SK-N-SH treated with all-trans-retinoic acid at 6 μM for 48 hours (cell line): ENCODE data around the gene PPME1.

Experiments
- BACH2 ChIP-seq: fragments of 250-450 bp; sonication (Bioruptor Pico); IDR thresholded peaks from 2 replicates; pipeline ENCODE4 v1.9.0; 2021; ENCODE audit warnings: mild to moderate bottlenecking, borderline replicate concordance
- ESRRG ChIP-seq: fragments of 250-450 bp; sonication (Bioruptor Pico); IDR thresholded peaks from 2 replicates; pipeline ENCODE4 v1.6.1; 2021; ENCODE audit warnings: mild to moderate bottlenecking
- ISL1 ChIP-seq: fragments of 250-450 bp; sonication (Bioruptor Pico); IDR thresholded peaks from 2 replicates; pipeline ENCODE4 v2.1.2; 2022; ENCODE audit warnings: mild to moderate bottlenecking, moderate library complexity
- RARB ChIP-seq: fragments of 250-450 bp; sonication (Bioruptor Pico); IDR thresholded peaks from 2 replicates; pipeline ENCODE4 v1.8.0; 2021; ENCODE audit warnings: mild to moderate bottlenecking, moderate library complexity
- SNAI2 ChIP-seq: fragments of 250-450 bp; sonication (Bioruptor Pico); IDR thresholded peaks from 2 replicates; pipeline ENCODE4 v1.5.0; 2020; ENCODE audit warnings: mild to moderate bottlenecking, moderate library complexity
- TOX ChIP-seq: fragments of 250-450 bp; sonication (Bioruptor Pico); IDR thresholded peaks from 2 replicates; pipeline ENCODE4 v1.8.0; 2021; ENCODE audit warnings: mild to moderate bottlenecking, moderate library complexity, borderline replicate concordance
- ZFP3 ChIP-seq: fragments of 250-450 bp; sonication (Bioruptor Pico); IDR thresholded peaks from 2 replicates; pipeline ENCODE4 v1.5.0; 2020; ENCODE audit warnings: mild to moderate bottlenecking, moderate library complexity
- ZNF70 ChIP-seq: fragments of 450-650 bp; formaldehyde crosslinking; IDR thresholded peaks from 2 replicates; pipeline ENCODE4 v1.5.0; 2020; ENCODE audit warnings: mild to moderate bottlenecking, moderate library complexity
- ZNF8 ChIP-seq: fragments of 450-650 bp; formaldehyde crosslinking; IDR thresholded peaks from 2 replicates; pipeline ENCODE4 v1.5.0; 2020; ENCODE audit warnings: mild to moderate bottlenecking, moderate library complexity
- TF ChIP-seq, protein P1 (sequence below): fragments of 250-450 bp; sonication (Bioruptor Pico); IDR thresholded peaks from 2 replicates; pipeline ENCODE4 v1.5.1; 2020; ENCODE audit warnings: low read depth, mild to moderate bottlenecking, moderate library complexity
- TF ChIP-seq, protein P2 (sequence below): fragments of 250-450 bp; sonication (Bioruptor Pico); IDR thresholded peaks from 2 replicates; pipeline ENCODE4 v1.8.0; 2020; ENCODE audit warnings: mild to moderate bottlenecking, moderate library complexity, borderline replicate concordance
- TF ChIP-seq, protein P3 (sequence below): fragments of 250-450 bp; sonication (Bioruptor Pico); IDR thresholded peaks from 2 replicates; pipeline ENCODE4 v1.5.1; 2021; ENCODE audit warnings: mild to moderate bottlenecking, moderate library complexity

DNA sequence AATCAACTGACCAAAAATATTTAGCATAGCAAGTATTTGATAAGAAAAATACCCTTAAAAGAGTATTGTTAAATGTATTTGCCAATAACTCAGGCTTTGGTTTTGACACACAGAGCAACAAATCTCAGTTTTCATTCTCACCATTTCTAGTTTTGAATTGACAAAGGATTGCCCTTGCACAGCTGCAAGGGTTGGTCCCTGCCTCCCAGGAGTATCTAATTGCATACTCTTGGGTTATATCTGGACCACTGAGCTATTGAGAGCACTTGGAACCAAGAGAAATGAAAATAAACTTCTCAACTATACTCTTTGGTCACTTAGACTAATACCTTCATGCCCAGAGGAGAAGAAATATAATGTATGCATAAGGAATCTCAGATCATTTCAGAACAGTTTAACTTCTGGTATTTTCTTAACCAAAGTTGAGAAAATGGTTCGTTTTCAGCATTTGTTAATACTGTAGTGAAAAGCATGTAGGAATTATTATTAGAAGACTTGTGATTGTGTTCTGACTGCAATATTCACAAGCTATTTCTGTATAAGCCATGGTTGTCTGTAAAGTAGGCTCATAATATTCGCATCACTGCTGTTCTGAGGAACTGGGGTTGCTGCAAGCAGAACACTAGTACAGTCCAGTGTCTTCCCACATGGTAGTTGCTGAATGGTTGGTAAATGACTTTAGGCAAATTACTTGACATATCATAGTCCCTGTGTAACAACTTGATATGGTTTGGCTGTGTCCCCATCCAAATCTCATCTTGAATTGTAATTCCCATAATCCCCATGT lies 8.2 kb upstream of the PPME1 start:
- TF ChIP-seq TOX (CRISPR knock-in tag) = no peak
- TF ChIP-seq RARB (CRISPR knock-in tag) = no peak
- TF ChIP-seq, protein P1, sequence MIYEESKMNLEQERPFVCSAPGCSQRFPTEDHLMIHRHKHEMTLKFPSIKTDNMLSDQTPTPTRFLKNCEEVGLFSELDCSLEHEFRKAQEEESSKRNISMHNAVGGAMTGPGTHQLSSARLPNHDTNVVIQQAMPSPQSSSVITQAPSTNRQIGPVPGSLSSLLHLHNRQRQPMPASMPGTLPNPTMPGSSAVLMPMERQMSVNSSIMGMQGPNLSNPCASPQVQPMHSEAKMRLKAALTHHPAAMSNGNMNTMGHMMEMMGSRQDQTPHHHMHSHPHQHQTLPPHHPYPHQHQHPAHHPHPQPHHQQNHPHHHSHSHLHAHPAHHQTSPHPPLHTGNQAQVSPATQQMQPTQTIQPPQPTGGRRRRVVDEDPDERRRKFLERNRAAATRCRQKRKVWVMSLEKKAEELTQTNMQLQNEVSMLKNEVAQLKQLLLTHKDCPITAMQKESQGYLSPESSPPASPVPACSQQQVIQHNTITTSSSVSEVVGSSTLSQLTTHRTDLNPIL = no peak
- TF ChIP-seq, protein P2, sequence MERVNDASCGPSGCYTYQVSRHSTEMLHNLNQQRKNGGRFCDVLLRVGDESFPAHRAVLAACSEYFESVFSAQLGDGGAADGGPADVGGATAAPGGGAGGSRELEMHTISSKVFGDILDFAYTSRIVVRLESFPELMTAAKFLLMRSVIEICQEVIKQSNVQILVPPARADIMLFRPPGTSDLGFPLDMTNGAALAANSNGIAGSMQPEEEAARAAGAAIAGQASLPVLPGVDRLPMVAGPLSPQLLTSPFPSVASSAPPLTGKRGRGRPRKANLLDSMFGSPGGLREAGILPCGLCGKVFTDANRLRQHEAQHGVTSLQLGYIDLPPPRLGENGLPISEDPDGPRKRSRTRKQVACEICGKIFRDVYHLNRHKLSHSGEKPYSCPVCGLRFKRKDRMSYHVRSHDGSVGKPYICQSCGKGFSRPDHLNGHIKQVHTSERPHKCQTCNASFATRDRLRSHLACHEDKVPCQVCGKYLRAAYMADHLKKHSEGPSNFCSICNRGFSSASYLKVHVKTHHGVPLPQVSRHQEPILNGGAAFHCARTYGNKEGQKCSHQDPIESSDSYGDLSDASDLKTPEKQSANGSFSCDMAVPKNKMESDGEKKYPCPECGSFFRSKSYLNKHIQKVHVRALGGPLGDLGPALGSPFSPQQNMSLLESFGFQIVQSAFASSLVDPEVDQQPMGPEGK (CRISPR knock-in tag) = no peak
- TF ChIP-seq BACH2 (CRISPR knock-in tag) = no peak
- no peak for TF ChIP-seq ZNF70 (CRISPR knock-in tag)
- TF ChIP-seq ZNF8 (CRISPR knock-in tag) = no peak
- TF ChIP-seq, protein P3, sequence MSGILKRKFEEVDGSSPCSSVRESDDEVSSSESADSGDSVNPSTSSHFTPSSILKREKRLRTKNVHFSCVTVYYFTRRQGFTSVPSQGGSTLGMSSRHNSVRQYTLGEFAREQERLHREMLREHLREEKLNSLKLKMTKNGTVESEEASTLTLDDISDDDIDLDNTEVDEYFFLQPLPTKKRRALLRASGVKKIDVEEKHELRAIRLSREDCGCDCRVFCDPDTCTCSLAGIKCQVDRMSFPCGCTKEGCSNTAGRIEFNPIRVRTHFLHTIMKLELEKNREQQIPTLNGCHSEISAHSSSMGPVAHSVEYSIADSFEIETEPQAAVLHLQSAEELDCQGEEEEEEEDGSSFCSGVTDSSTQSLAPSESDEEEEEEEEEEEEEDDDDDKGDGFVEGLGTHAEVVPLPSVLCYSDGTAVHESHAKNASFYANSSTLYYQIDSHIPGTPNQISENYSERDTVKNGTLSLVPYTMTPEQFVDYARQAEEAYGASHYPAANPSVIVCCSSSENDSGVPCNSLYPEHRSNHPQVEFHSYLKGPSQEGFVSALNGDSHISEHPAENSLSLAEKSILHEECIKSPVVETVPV (CRISPR knock-in tag) = no peak
- TF ChIP-seq ZFP3 (CRISPR knock-in tag) = no peak
- no peak for TF ChIP-seq ISL1 (CRISPR knock-in tag)
- no peak for TF ChIP-seq ESRRG
- no peak for TF ChIP-seq SNAI2 (CRISPR knock-in tag)
